ENCODE data around the gene SPTLC2.

DNA sequence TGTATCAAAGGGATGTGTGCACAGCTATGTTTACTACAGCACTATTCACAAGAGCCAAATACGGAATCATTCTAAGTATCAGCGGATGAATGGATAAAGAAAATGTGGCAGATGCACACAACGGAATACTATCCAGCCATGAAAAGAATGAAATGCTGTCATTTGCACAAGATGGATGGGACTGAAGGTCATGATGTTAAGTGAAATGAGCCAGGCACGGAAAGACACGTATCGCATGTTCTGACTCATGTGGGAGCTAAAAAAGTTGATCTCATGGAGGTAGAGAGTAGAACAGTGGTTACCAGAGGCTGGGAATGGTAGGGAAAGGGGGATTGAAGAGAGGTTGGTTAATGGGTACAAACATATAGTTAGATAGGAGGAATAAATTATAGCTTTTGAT lies 91.9 kb downstream of the SPTLC2 start:
- TF ChIP-seq OSR1 (CRISPR knock-in tag; IDR thresholded peaks at IDR 0.05) (no peak), PPARA (CRISPR knock-in tag; IDR thresholded peaks at IDR 0.05; ENCODE audit: borderline replicate concordance) (no peak), ZFP3 (CRISPR knock-in tag; IDR thresholded peaks at IDR 0.05) (no peak), ZNF8 (CRISPR knock-in tag; IDR thresholded peaks at IDR 0.05) (no peak), ARNTL (CRISPR knock-in tag; IDR thresholded peaks at IDR 0.05; ENCODE audit: borderline replicate concordance, low read depth) (no peak), SNAI2 (CRISPR knock-in tag; IDR thresholded peaks at IDR 0.05) (no peak), RARB (CRISPR knock-in tag; IDR thresholded peaks at IDR 0.05) (no peak), CREB5 (CRISPR knock-in tag; IDR thresholded peaks at IDR 0.05; ENCODE audit: low read depth) (no peak), ESRRG (CRISPR knock-in tag; IDR thresholded peaks at IDR 0.05) (no peak), CSDC2 (CRISPR knock-in tag; IDR thresholded peaks at IDR 0.05) (no peak)
